Glutamatergic neuron (in vitro differentiated cells): ENCODE results near the gene ADAMTS13. TPM values are rescaled to one million over a fixed set of nuclear protein-coding genes. Genes with fewer than 3 reads are reported as not detected.

Experiments used
- DNase-seq: peaks from one replicate; pipeline ENCODE4 v3.0.0; 2022
- H3K27ac Mint-ChIP-seq: one replicate; pipeline ENCODE4 v1.8.0; 2020; ENCODE audit warnings: mild to moderate bottlenecking, mixed read lengths, inconsistent platforms; ENCODE audit not compliant: unreplicated experiment
- H3K27me3 Mint-ChIP-seq: one replicate; pipeline ENCODE4 v1.8.0; 2020; ENCODE audit warnings: mild to moderate bottlenecking, moderate library complexity, mixed read lengths, inconsistent platforms; ENCODE audit not compliant: unreplicated experiment
- H3K36me3 Mint-ChIP-seq: one replicate; pipeline ENCODE4 v1.8.0; 2020; ENCODE audit warnings: mild to moderate bottlenecking, mixed read lengths, inconsistent platforms; ENCODE audit not compliant: unreplicated experiment
- H3K4me1 Mint-ChIP-seq: one replicate; pipeline ENCODE4 v1.8.0; 2020; ENCODE audit warnings: mild to moderate bottlenecking, low read depth, mixed read lengths, inconsistent platforms; ENCODE audit not compliant: unreplicated experiment
- H3K4me3 Mint-ChIP-seq: one replicate; pipeline ENCODE4 v1.8.0; 2020; ENCODE audit warnings: mild to moderate bottlenecking, mixed read lengths, inconsistent platforms; ENCODE audit not compliant: unreplicated experiment
- H3K9me3 Mint-ChIP-seq: one replicate; pipeline ENCODE4 v1.8.0; 2020; ENCODE audit warnings: mild to moderate bottlenecking, moderate library complexity, mixed read lengths, inconsistent platforms; ENCODE audit not compliant: unreplicated experiment
- total RNA-seq: library from RNA; stranded (reverse); fragmentation: NEBNext Ultra II Directional; extraction: Animal tissue kit (Norgen Biotek cat#: 25700); gene quantifications from one replicate; pipeline ENCODE4 v1.2.1, GENCODE V29; 2021; ENCODE audit not compliant: unreplicated experiment
- TF ChIP-seq, protein P1 (sequence below): fragments of 200-600 bp; sonication (generic); IDR thresholded peaks from one replicate; pipeline ENCODE4 v1.5.0; 2021; ENCODE audit not compliant: partially characterized antibody, unreplicated experiment

ADAMTS13 gene
- total RNA-seq, 1 donor from 2014 or later: 27.9 TPM

DNA sequence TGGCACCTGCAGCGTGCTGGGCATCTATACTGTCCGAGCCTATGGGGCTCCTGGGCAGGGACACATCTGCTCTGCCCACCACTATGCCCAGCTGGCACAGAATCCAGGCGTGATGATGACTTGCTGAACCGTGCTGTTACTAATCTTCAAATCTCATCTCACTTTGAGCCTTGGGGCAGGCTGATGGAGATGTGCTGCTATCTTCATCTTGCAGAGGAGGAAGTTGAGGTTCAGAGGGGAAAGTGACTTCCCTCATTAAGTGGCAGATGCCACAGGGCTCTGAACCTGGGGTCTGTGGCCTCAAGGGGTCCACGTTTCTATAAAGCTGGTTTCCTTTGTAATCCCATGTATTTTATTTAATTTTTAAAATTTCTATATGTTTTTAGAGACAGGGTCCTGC lies 52.0 kb downstream of the ADAMTS13 start:
- Mint-ChIP-seq H3K27ac (no peak overlapping the region), H3K4me3 (no peak overlapping the region), H3K36me3 (no peaks in the 10 kb centered on the region), H3K4me1 (peaks cover 5% of the 10 kb centered on the region), H3K27me3 (peaks cover 16% of the 10 kb centered on the region), H3K9me3 (peaks cover 16% of the 10 kb centered on the region)
- DNase-seq: no peak
- TF ChIP-seq, protein P1, sequence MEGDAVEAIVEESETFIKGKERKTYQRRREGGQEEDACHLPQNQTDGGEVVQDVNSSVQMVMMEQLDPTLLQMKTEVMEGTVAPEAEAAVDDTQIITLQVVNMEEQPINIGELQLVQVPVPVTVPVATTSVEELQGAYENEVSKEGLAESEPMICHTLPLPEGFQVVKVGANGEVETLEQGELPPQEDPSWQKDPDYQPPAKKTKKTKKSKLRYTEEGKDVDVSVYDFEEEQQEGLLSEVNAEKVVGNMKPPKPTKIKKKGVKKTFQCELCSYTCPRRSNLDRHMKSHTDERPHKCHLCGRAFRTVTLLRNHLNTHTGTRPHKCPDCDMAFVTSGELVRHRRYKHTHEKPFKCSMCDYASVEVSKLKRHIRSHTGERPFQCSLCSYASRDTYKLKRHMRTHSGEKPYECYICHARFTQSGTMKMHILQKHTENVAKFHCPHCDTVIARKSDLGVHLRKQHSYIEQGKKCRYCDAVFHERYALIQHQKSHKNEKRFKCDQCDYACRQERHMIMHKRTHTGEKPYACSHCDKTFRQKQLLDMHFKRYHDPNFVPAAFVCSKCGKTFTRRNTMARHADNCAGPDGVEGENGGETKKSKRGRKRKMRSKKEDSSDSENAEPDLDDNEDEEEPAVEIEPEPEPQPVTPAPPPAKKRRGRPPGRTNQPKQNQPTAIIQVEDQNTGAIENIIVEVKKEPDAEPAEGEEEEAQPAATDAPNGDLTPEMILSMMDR: no peak

DNA sequence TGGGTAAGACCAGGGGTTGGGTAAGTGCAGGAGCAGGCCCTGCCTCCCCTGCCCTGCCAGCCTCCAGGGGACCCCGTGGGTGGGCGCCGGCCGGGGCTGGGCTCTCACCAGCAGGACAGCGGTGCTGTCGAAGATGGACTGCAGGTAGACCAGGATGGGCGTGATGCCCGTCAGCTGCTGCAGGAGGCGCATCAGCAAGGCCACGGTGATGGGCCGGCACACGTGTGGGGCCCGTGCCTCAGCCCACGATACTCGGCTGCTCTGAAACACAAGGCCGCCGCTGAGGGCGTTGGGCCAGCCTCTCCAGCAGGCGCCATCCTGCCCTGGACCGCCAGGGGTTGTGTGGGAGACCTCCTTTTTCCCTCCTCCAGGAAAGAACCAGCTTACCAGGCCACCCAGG lies 52.7 kb downstream of the ADAMTS13 start:
- no peaks in the 10 kb centered on the region for H3K36me3 Mint-ChIP-seq
- peaks cover 13% of the 10 kb centered on the region for H3K27me3 Mint-ChIP-seq
- peaks cover 6% of the 10 kb centered on the region for H3K4me1 Mint-ChIP-seq
- peaks cover 14% of the 10 kb centered on the region for H3K9me3 Mint-ChIP-seq
- no peak overlapping the region for H3K4me3 Mint-ChIP-seq
- no peak for DNase-seq
- no peak overlapping the region for H3K27ac Mint-ChIP-seq
- TF ChIP-seq, protein P1: no peak

DNA sequence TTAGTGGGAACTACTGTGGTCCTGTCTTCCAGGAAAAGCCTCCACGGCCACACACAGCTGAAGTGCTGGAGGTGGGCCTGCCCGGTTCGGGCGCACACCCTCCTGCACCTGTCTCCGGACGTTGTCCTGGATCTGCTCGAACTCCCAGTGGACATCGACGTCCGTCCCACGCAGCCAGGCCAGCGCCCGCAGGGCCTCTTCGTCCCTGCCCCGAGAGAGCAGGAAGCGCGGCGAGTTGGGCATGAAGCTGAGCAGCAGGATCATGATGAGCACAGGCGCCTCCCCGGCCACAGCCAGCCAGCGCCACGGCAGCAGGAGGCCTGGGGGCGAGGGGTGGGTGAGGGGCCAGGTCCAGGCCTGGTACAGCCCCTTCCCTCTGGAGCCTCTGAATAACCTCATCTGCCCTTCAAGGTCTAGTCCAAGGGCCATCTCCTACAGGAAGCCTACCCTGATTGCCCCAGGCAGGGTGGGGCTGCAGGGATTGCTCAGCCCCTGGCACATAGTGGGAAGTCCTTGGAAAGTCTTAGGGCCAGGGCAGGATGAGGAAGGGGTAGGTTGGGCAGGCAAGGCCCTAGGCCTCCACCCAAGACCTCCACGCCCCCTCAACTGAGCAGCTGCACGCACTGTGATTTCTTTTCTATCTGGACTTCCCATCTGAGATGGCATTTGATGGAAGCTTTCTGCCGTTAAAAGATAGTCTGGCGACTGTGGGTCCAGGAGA lies 53.3 kb downstream of the ADAMTS13 start:
- Mint-ChIP-seq H3K4me1 (peaks cover 7% of the 10 kb centered on the region), H3K27me3 (peaks cover 8% of the 10 kb centered on the region), H3K4me3 (no peak overlapping the region), H3K9me3 (peaks cover 10% of the 10 kb centered on the region), H3K36me3 (no peaks in the 10 kb centered on the region), H3K27ac (no peak overlapping the region)
- TF ChIP-seq, protein P1: peak; percentile 2
- no peak for DNase-seq

DNA sequence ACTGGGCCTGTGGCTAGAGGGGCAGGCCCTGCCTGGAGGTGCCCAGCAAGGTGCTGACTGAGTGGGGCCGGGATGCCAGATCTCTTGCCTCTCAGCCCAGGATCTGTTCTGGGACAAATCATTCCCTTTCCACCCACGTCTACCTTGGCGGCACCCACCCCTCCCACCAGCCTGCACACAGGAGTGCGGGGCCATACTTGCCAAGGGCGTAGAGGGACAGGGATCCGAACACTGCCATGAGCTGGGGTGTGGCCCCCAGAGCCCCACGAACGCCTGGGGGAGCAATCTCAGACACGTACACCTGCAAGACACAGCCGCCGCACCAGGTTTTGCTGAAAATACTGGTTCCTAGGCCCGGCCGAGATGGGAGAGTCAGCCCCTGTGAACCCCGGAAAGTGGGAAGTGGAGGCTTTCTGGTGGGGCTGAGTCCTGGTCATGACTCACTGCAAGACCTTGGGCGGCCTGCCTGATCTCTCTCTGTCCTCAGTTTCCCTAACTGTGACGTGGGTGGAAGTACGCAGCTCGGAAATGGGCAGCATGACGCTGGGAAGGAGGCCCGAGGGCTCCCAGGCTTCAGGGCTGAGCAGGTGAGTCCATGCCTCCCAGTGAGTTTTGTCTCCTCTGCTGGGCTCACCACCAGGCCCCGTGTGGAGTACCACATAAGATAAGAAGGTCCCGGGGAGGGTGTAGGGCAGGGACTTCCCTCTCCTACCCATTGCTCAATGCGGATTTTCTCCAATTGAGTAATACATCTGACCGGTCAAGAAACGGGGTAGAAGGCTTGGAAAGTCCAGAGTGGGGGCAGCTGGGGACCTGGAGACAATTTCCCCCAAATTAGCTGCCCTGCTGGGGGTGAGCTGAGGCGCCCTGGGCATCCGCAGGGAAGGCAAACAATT lies 54.1 kb downstream of the ADAMTS13 start:
- no peak overlapping the region for H3K27ac Mint-ChIP-seq
- TF ChIP-seq, protein P1: no peak
- peaks cover 7% of the 10 kb centered on the region for H3K9me3 Mint-ChIP-seq
- peaks cover 5% of the 10 kb centered on the region for H3K27me3 Mint-ChIP-seq
- H3K36me3 Mint-ChIP-seq: no peaks in the 10 kb centered on the region
- peak overlapping the region; percentile 64 for H3K4me3 Mint-ChIP-seq
- H3K4me1 Mint-ChIP-seq: peaks cover 7% of the 10 kb centered on the region
- DNase-seq: no peak
